Thyroid gland (tissue), 4 donors: ENCODE results near the gene CBLB. TPM values are rescaled to one million over a fixed set of nuclear protein-coding genes. Genes with fewer than 3 reads are reported as not detected.

Experiments used
- DNase-seq, 2 donors: peaks; one replicate each; pipeline ENCODE4 v3.0.0-alpha.2; 2019
- H3K27ac ChIP-seq, 3 donors: fragments of 200-600 bp; sonication (generic); 1 replicate in 2 of 3; 2 replicates in 1 of 3; pipeline ENCODE4 v1.5.1; 2016 to 2019; ENCODE audit warnings: mild to moderate bottlenecking in 1 of 3, moderate library complexity in 1 of 3
- H3K27me3 ChIP-seq: fragments of 200-600 bp; sonication (generic); one replicate; pipeline ENCODE4 v1.5.1; 2019
- H3K36me3 ChIP-seq, 2 donors: fragments of 200-600 bp; sonication (generic); one replicate each; pipeline ENCODE4 v1.5.1; 2016 to 2019
- H3K4me1 ChIP-seq, 2 donors: fragments of 200-600 bp; sonication (generic); one replicate each; pipeline ENCODE4 v1.5.1; 2017 to 2019
- H3K4me3 ChIP-seq, 3 donors: fragments of 200-600 bp; sonication (generic); replicated peaks in 1 of 3; 1 replicate in 2 of 3; 2 replicates in 1 of 3; pipeline ENCODE4 v1.5.1; 2016; ENCODE audit warnings: mild to moderate bottlenecking in 1 of 3
- H3K9me3 ChIP-seq: fragments of 200-600 bp; sonication (generic); one replicate; pipeline ENCODE4 v1.5.1; 2017
- CTCF ChIP-seq, 6 experiments: fragments of 200-600 bp in 3 of 6; fragments of 450-650 bp in 3 of 6; sonication (generic) in 3 of 6; IDR thresholded peaks; one replicate each; pipeline ENCODE4 v1.5.1; 2016 to 2019; ENCODE audit warnings: antibody characterized with exemption in 6 of 6, mild to moderate bottlenecking in 2 of 6, inconsistent platforms in 1 of 6, moderate library complexity in 1 of 6
- POLR2A ChIP-seq, 2 donors: fragments of 450-650 bp; IDR thresholded peaks; one replicate each; pipeline ENCODE4 v1.6.1; 2017; ENCODE audit warnings: antibody characterized with exemption in 2 of 2, mild to moderate bottlenecking in 2 of 2, moderate library complexity in 1 of 2
- whole genome bisulfite sequencing, 2 donors: methylation state at CpG; one replicate each; pipeline ENCODE4 v1.1.5; 2017; 5-methylcytosine and 5-hydroxymethylcytosine counted together
- intact Hi-C: fragments of 100-400 bp; cut with DNase I; formaldehyde crosslinking; loops from one replicate; pipeline ENCODE4 v1.15.1; 2023
- total RNA-seq, 4 donors: library from RNA; depleted of rRNA; stranded (reverse); fragments of >200 nt; gene quantifications; one replicate each; pipeline ENCODE4 v1.2.3, GENCODE V29; 2016

Gene CBLB
- total RNA-seq, 4 donors from 2014 or later = 61.8 to 119 (median 83.4) TPM

GRCh38 chr3:105806359-105806758 is 62.5 kb downstream of the CBLB start:
- TF ChIP-seq CTCF (IDR thresholded peaks at IDR 0.05) (no peak), POLR2A (IDR thresholded peaks at IDR 0.05) (no peak)
- no peaks in the 10 kb centered on the region for H3K36me3 ChIP-seq
- H3K9me3 ChIP-seq = no peaks in the 10 kb centered on the region
- H3K4me1 ChIP-seq = peaks cover 0 to 29% of the 10 kb centered on the region in 2 donors
- H3K27ac ChIP-seq = no peak overlapping the region
- no peaks in the 10 kb centered on the region for H3K27me3 ChIP-seq
- intact Hi-C loops = no loop called here
- DNase-seq = peak in 1 of 2 donors; percentile 5
- no peak overlapping the region for H3K4me3 ChIP-seq

- TF ChIP-seq CTCF (IDR thresholded peaks at IDR 0.05) (no peak), POLR2A (IDR thresholded peaks at IDR 0.05) (no peak)
- no peak for DNase-seq
- Histone ChIP-seq H3K4me1 (peaks cover 0 to 26% of the 10 kb centered on the region in 2 donors), H3K36me3 (no peaks in the 10 kb centered on the region), H3K27me3 (no peaks in the 10 kb centered on the region), H3K27ac (no peak overlapping the region), H3K4me3 (no peak overlapping the region), H3K9me3 (no peaks in the 10 kb centered on the region)
- intact Hi-C loops = no loop called here
- 90% methylated on average over 7 of the region's 7 CpGs for WGBS, 2 donors
Measured at GRCh38 chr3:105805404-105805803, 63.4 kb downstream of the CBLB start.

GRCh38 chr3:105802118-105802706 is 66.6 kb downstream of the CBLB start:
- Histone ChIP-seq H3K27ac (no peak overlapping the region), H3K27me3 (no peaks in the 10 kb centered on the region), H3K9me3 (no peaks in the 10 kb centered on the region), H3K4me1 (peaks cover 0 to 13% of the 10 kb centered on the region in 2 donors), H3K36me3 (no peaks in the 10 kb centered on the region), H3K4me3 (no peak overlapping the region)
- 91 to 96% methylated on average over 5 of the region's 5 CpGs for WGBS, 2 donors
- intact Hi-C loops = no loop called here
- no peak for DNase-seq
- TF ChIP-seq POLR2A (IDR thresholded peaks at IDR 0.05) (no peak), CTCF (IDR thresholded peaks at IDR 0.05) (no peak)

- Histone ChIP-seq H3K4me1 (peaks cover 0 to 7% of the 10 kb centered on the region in 2 donors), H3K27me3 (no peaks in the 10 kb centered on the region), H3K4me3 (no peak overlapping the region), H3K36me3 (no peaks in the 10 kb centered on the region), H3K9me3 (no peaks in the 10 kb centered on the region), H3K27ac (no peak overlapping the region)
- no peak for DNase-seq
- 92 to 98% methylated on average over 2 of the region's 2 CpGs for WGBS, 2 donors
- TF ChIP-seq CTCF (IDR thresholded peaks at IDR 0.05) (no peak), POLR2A (IDR thresholded peaks at IDR 0.05) (no peak)
- intact Hi-C loops = no loop called here
Measured at GRCh38 chr3:105801397-105801796, 67.4 kb downstream of the CBLB start.

GRCh38 chr3:105800320-105800719 is 68.5 kb downstream of the CBLB start:
- no peaks in the 10 kb centered on the region for H3K36me3 ChIP-seq
- TF ChIP-seq CTCF (IDR thresholded peaks at IDR 0.05) = no peak
- TF ChIP-seq POLR2A (IDR thresholded peaks at IDR 0.05) = no peak
- no peaks in the 10 kb centered on the region for H3K9me3 ChIP-seq
- H3K4me3 ChIP-seq = no peak overlapping the region
- WGBS, 2 donors = 58 to 86% methylated on average over 5 of the region's 5 CpGs
- H3K4me1 ChIP-seq = no peaks in the 10 kb centered on the region
- H3K27me3 ChIP-seq = no peaks in the 10 kb centered on the region
- H3K27ac ChIP-seq = no peak overlapping the region
- intact Hi-C loops = no loop called here
- DNase-seq = no peak
